ENCODE measurements around the gene TLK1.

DNA sequence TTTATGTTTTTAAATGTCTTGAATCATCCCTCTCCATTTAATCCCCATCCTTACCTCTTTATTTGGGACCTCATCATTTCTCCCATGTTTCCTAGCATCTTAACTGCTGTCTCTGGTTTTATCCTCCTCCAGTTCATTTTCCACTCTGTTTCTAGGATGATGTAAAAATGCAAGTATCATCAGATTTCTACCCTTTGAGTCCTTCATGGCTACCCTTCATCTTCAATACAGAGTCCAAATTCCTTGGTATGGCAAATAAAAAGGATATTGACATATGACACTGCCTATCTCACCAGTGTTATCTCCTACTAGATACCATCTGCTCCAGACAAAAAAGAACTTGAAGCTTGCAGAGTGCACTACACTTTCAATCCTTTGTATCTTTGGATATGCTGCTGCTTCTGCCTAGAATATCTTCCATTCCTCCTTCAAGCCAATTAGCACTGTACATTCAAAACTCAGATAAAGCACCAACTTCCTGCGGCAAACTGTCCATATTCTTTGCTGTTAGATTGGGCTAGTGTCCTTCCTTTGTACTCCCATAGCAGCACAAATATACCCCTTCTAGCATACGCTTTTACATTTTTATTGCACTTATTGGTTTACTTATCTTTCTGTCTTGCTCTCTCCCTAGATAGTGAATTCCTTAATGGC is 24.6 kb upstream of the TLK1 start:
- TF ChIP-seq POLR2A (IDR thresholded peaks at IDR 0.05), result no peak
- TF ChIP-seq, protein P1, sequence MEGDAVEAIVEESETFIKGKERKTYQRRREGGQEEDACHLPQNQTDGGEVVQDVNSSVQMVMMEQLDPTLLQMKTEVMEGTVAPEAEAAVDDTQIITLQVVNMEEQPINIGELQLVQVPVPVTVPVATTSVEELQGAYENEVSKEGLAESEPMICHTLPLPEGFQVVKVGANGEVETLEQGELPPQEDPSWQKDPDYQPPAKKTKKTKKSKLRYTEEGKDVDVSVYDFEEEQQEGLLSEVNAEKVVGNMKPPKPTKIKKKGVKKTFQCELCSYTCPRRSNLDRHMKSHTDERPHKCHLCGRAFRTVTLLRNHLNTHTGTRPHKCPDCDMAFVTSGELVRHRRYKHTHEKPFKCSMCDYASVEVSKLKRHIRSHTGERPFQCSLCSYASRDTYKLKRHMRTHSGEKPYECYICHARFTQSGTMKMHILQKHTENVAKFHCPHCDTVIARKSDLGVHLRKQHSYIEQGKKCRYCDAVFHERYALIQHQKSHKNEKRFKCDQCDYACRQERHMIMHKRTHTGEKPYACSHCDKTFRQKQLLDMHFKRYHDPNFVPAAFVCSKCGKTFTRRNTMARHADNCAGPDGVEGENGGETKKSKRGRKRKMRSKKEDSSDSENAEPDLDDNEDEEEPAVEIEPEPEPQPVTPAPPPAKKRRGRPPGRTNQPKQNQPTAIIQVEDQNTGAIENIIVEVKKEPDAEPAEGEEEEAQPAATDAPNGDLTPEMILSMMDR (IDR thresholded peaks at IDR 0.05 in 4 of 5, conservative IDR thresholded peaks at IDR 0.05 in 1 of 5), result no peak
